Skeletal muscle tissue (tissue), 4 donors: ENCODE data around the gene RIBC1. TPM values are rescaled to one million over a fixed set of nuclear protein-coding genes. Genes with fewer than 3 reads are reported as not detected.
"Not testable (repeated sequence)": the region's sequence is repeated elsewhere in the genome, so short reads cannot be mapped to it uniquely, and the experiment has no call there.

Experiments
- H3K27ac ChIP-seq: one replicate; pipeline ENCODE4 v1.7.0; 2013; ENCODE audit warnings: mild to moderate bottlenecking, low read depth, low read length, inconsistent platforms
- H3K27me3 ChIP-seq, 3 donors: one replicate each; pipeline ENCODE4 v1.7.0; 2013; ENCODE audit warnings: low read length in 3 of 3; ENCODE audit not compliant: control insufficient read depth in 3 of 3, insufficient read depth in 3 of 3
- H3K36me3 ChIP-seq, 3 donors: one replicate each; pipeline ENCODE4 v1.7.0; 2013; ENCODE audit warnings: low read length in 3 of 3; ENCODE audit not compliant: control insufficient read depth in 3 of 3, insufficient read depth in 3 of 3
- H3K4me1 ChIP-seq, 3 donors: one replicate each; pipeline ENCODE4 v1.7.0; 2013; ENCODE audit warnings: low read length in 3 of 3, mild to moderate bottlenecking in 3 of 3; ENCODE audit not compliant: control insufficient read depth in 3 of 3, insufficient read depth in 3 of 3
- H3K4me3 ChIP-seq, 3 donors: one replicate each; pipeline ENCODE4 v1.7.0; 2013; ENCODE audit warnings: low read length in 3 of 3
- H3K9ac ChIP-seq, 3 donors: one replicate each; pipeline ENCODE4 v1.7.0; 2013; ENCODE audit warnings: low read length in 3 of 3, mild to moderate bottlenecking in 3 of 3, moderate library complexity in 2 of 3, low read depth in 1 of 3
- H3K9me3 ChIP-seq, 3 donors: one replicate each; pipeline ENCODE4 v1.7.0; 2013; ENCODE audit warnings: low read length in 3 of 3; ENCODE audit not compliant: control insufficient read depth in 3 of 3
- total RNA-seq: library from RNA; depleted of rRNA; stranded (reverse); fragments of >200 nt; gene quantifications from one replicate; pipeline ENCODE4 v1.2.3, GENCODE V29; 2014
- donor health status: Osteomylitis.

RIBC1 gene
- total RNA-seq, 1 donor from 2014 or later, result 0.52 TPM

- Histone ChIP-seq H3K27ac (no peak overlapping the region), H3K9me3 (no peaks in the 10 kb centered on the region), H3K4me1 (no peaks in the 10 kb centered on the region), H3K36me3 (peaks cover 7 to 48% (median 12%) of the 10 kb centered on the region in 3 donors), H3K27me3 (no peaks in the 10 kb centered on the region), H3K4me3 (no peak overlapping the region), H3K9ac (no peak overlapping the region)
Measured at GRCh38 chrX:53395605-53396298, 26.9 kb upstream of the RIBC1 start.

- peaks cover 7 to 54% (median 22%) of the 10 kb centered on the region in 3 donors for H3K36me3 ChIP-seq
Measured at GRCh38 chrX:53398216-53398615, 24.5 kb upstream of the RIBC1 start.

GRCh38 chrX:53403535-53403934 is 19.1 kb upstream of the RIBC1 start:
- no peak overlapping the region for H3K27ac ChIP-seq
- H3K27me3 ChIP-seq, result no peaks in the 10 kb centered on the region
- no peak overlapping the region for H3K4me3 ChIP-seq
- H3K4me1 ChIP-seq, result no peaks in the 10 kb centered on the region
- H3K9ac ChIP-seq, result no peak overlapping the region
- no peaks in the 10 kb centered on the region for H3K9me3 ChIP-seq
- H3K36me3 ChIP-seq, result peaks cover 29 to 63% (median 45%) of the 10 kb centered on the region in 3 donors

More at GRCh38 chrX:53398216-53398615, 24.5 kb upstream of the RIBC1 start:
- Histone ChIP-seq H3K9ac (no peak overlapping the region), H3K27ac (no peak overlapping the region), H3K4me1 (no peaks in the 10 kb centered on the region), H3K9me3 (no peaks in the 10 kb centered on the region), H3K4me3 (no peak overlapping the region), H3K27me3 (no peaks in the 10 kb centered on the region)

GRCh38 chrX:53412446-53412845 is 10.2 kb upstream of the RIBC1 start:
- Histone ChIP-seq H3K4me3 (no peak overlapping the region), H3K9me3 (no peaks in the 10 kb centered on the region), H3K36me3 (peaks cover 19 to 57% (median 40%) of the 10 kb centered on the region in 3 donors), H3K9ac (no peak overlapping the region), H3K4me1 (no peaks in the 10 kb centered on the region), H3K27ac (no peak overlapping the region), H3K27me3 (no peaks in the 10 kb centered on the region)

GRCh38 chrX:53420351-53420750 is 2.3 kb upstream of the RIBC1 start:
- not testable (repeated sequence) for H3K9me3 ChIP-seq, H3K36me3 ChIP-seq, H3K27ac ChIP-seq, H3K9ac ChIP-seq, H3K4me3 ChIP-seq, H3K27me3 ChIP-seq
- peaks cover 18 to 23% (median 19%) of the 10 kb centered on the region in 3 donors for H3K4me1 ChIP-seq

GRCh38 chrX:53421125-53421524 is 1.5 kb upstream of the RIBC1 start:
- Histone ChIP-seq H3K9me3 (no peaks in the 10 kb centered on the region), H3K27ac (no peak overlapping the region), H3K27me3 (no peaks in the 10 kb centered on the region), H3K4me1 (peaks cover 18 to 23% (median 19%) of the 10 kb centered on the region in 3 donors), H3K9ac (peak overlapping the region; percentile 84 to 86 (median 85)), H3K4me3 (peak overlapping the region; percentile 77 to 81 (median 77)), H3K36me3 (no peaks in the 10 kb centered on the region)

GRCh38 chrX:53421772-53422085 is 944 bp upstream of the RIBC1 start:
- H3K36me3 ChIP-seq, result no peaks in the 10 kb centered on the region
- H3K9me3 ChIP-seq, result no peaks in the 10 kb centered on the region
- peaks cover 18 to 23% (median 19%) of the 10 kb centered on the region in 3 donors for H3K4me1 ChIP-seq
- H3K27ac ChIP-seq, result peak overlapping the region; percentile 95
- peak overlapping the region; percentile 77 to 81 (median 77) for H3K4me3 ChIP-seq
- H3K9ac ChIP-seq, result peak overlapping the region; percentile 84 to 86 (median 85)
- H3K27me3 ChIP-seq, result no peaks in the 10 kb centered on the region

GRCh38 chrX:53422086-53422860 is 400 bp upstream of the RIBC1 start, which contains the start of gene SMC1A:
TSS of gene SMC1A (minus strand) at chrX:53422654. CDS start at chrX:53422600, 54 bp downstream.
- peaks cover 18 to 23% (median 19%) of the 10 kb centered on the region in 3 donors for H3K4me1 ChIP-seq
- H3K9me3 ChIP-seq, result no peaks in the 10 kb centered on the region
- no peaks in the 10 kb centered on the region for H3K27me3 ChIP-seq
- H3K4me3 ChIP-seq, result peak within 1 kb of the TSS; percentile 77 to 81 (median 77)
- peak within 1 kb of the TSS; percentile 95 for H3K27ac ChIP-seq
- no peaks in the 10 kb centered on the region for H3K36me3 ChIP-seq
- peak within 1 kb of the TSS; percentile 84 to 86 (median 85) for H3K9ac ChIP-seq

GRCh38 chrX:53429755-53430154 is 7.1 kb downstream of the RIBC1 start:
- H3K27ac ChIP-seq, result no peak overlapping the region
- H3K4me1 ChIP-seq, result peaks cover 3 to 10% (median 6%) of the 10 kb centered on the region in 3 donors
- no peak overlapping the region for H3K4me3 ChIP-seq
- H3K36me3 ChIP-seq, result peaks cover 11 to 22% (median 20%) of the 10 kb centered on the region in 3 donors
- no peak overlapping the region for H3K9ac ChIP-seq
- peaks cover 0 to 2% (median 0%) of the 10 kb centered on the region in 3 donors for H3K27me3 ChIP-seq
- no peaks in the 10 kb centered on the region for H3K9me3 ChIP-seq

GRCh38 chrX:53430231-53430630 is 7.6 kb downstream of the RIBC1 start:
- Histone ChIP-seq H3K9ac (no peak overlapping the region), H3K4me3 (no peak overlapping the region), H3K4me1 (peaks cover 5 to 12% (median 6%) of the 10 kb centered on the region in 3 donors), H3K9me3 (no peaks in the 10 kb centered on the region), H3K27me3 (peaks cover 0 to 2% (median 0%) of the 10 kb centered on the region in 3 donors), H3K36me3 (peaks cover 11 to 22% (median 20%) of the 10 kb centered on the region in 3 donors), H3K27ac (no peak overlapping the region)
